Neural cell (in vitro differentiated cells): ENCODE results near the gene ZNF839. TPM values are rescaled to one million over a fixed set of nuclear protein-coding genes. Genes with fewer than 3 reads are reported as not detected.

Experiments used
- H2AFZ ChIP-seq: fragments of 200-600, 300-800 bp; sonication (generic), shearing (Covaris generic); 2 replicates; pipeline ENCODE4 v1.6.0; 2014; ENCODE audit warnings: low read depth, mild to moderate bottlenecking, antibody characterized with exemption, low read length, moderate library complexity
- H3F3A ChIP-seq: fragments of 200-600 bp; shearing (Covaris generic); 2 replicates; pipeline ENCODE4 v1.6.1; 2016; ENCODE audit warnings: mild to moderate bottlenecking, moderate library complexity, mixed read lengths, antibody characterized with exemption, low read length; ENCODE audit not compliant: insufficient read depth, poor library complexity, severe bottlenecking
- H3K27ac ChIP-seq: fragments of 200-600, 300-800 bp; sonication (generic), shearing (Covaris generic); 2 replicates; pipeline ENCODE4 v1.5.1; 2014; ENCODE audit warnings: mild to moderate bottlenecking, low read length, moderate library complexity
- H3K27me3 ChIP-seq: fragments of 300-800, 200-600 bp; sonication (generic), shearing (Covaris generic); 2 replicates; pipeline ENCODE4 v1.6.0; 2014; ENCODE audit warnings: mild to moderate bottlenecking, low read depth, low read length, moderate library complexity; ENCODE audit not compliant: insufficient read depth
- H3K36me3 ChIP-seq: fragments of 300-800, 200-600 bp; sonication (generic), shearing (Covaris generic); 2 replicates; pipeline ENCODE4 v1.5.1; 2014; ENCODE audit warnings: mild to moderate bottlenecking, antibody characterized with exemption, low read length, moderate library complexity; ENCODE audit not compliant: insufficient read depth
- H3K4me2 ChIP-seq: fragments of 300-800, 200-600 bp; sonication (generic), shearing (Covaris generic); 2 replicates; pipeline ENCODE4 v1.6.0; 2014; ENCODE audit warnings: mild to moderate bottlenecking, low read length
- H3K4me3 ChIP-seq: fragments of 300-800, 200-600 bp; sonication (generic), shearing (Covaris generic); 2 replicates; pipeline ENCODE4 v1.5.1; 2014; ENCODE audit warnings: mild to moderate bottlenecking, low read length, moderate library complexity
- H3K79me2 ChIP-seq: fragments of 200-600 bp; shearing (Covaris generic); replicated peaks from 2 replicates; pipeline ENCODE4 v1.6.0; 2014; ENCODE audit warnings: mild to moderate bottlenecking, low read length, moderate library complexity; ENCODE audit not compliant: insufficient read depth
- H3K9ac ChIP-seq: fragments of 300-800, 200-600 bp; sonication (generic), shearing (Covaris generic); 2 replicates; pipeline ENCODE4 v1.6.1; 2016; ENCODE audit warnings: mild to moderate bottlenecking, low read length, mixed read lengths
- H3K9me2 ChIP-seq: fragments of 200-600 bp; shearing (Covaris generic); 2 replicates; pipeline ENCODE4 v1.6.1; 2016; ENCODE audit warnings: mild to moderate bottlenecking, low read length, mixed read lengths; ENCODE audit not compliant: insufficient read depth
- H3K9me3 ChIP-seq: fragments of 200-600, 300-800 bp; sonication (generic), shearing (Covaris generic); 2 replicates; pipeline ENCODE4 v1.6.1; 2016; ENCODE audit warnings: mild to moderate bottlenecking, mixed run types, low read length, moderate library complexity, mixed read lengths
- H4K20me1 ChIP-seq: fragments of 200-600 bp; shearing (Covaris generic); 2 replicates; pipeline ENCODE4 v1.6.1; 2016; ENCODE audit warnings: mild to moderate bottlenecking, mixed run types; ENCODE audit not compliant: insufficient read depth
- EP300 ChIP-seq: fragments of 450-650 bp; conservative IDR thresholded peaks from 2 replicates; pipeline ENCODE4 v1.6.1; 2014; ENCODE audit warnings: antibody characterized with exemption, mild to moderate bottlenecking, moderate library complexity; ENCODE audit not compliant: poor library complexity, severe bottlenecking
- EZH2 ChIP-seq: fragments of 200-600, 300-800 bp; shearing (Covaris generic), sonication (generic); IDR thresholded peaks from 2 replicates; pipeline ENCODE4 v1.6.1; 2014; ENCODE audit warnings: antibody characterized with exemption, low read length, borderline replicate concordance, mild to moderate bottlenecking; ENCODE audit not compliant: insufficient read depth, poor library complexity, severe bottlenecking
- MXI1 ChIP-seq: fragments of 450-650 bp; conservative IDR thresholded peaks from 2 replicates; pipeline ENCODE4 v1.6.1; 2014; ENCODE audit warnings: antibody characterized with exemption, mild to moderate bottlenecking; ENCODE audit not compliant: poor library complexity, severe bottlenecking
- POLR2AphosphoS5 ChIP-seq: IDR thresholded peaks from 2 replicates; pipeline ENCODE4 v1.6.1; 2012
- RAD21 ChIP-seq: fragments of 450-650 bp; conservative IDR thresholded peaks from 2 replicates; pipeline ENCODE4 v1.6.1; 2014; ENCODE audit warnings: antibody characterized with exemption, mild to moderate bottlenecking, moderate library complexity
- SMC3 ChIP-seq: fragments of 450-650 bp; conservative IDR thresholded peaks from 2 replicates; pipeline ENCODE4 v1.6.1; 2014; ENCODE audit warnings: antibody characterized with exemption, mild to moderate bottlenecking, moderate library complexity; ENCODE audit not compliant: poor library complexity
- TAF1 ChIP-seq: IDR thresholded peaks from 2 replicates; pipeline ENCODE4 v1.6.1; 2012; ENCODE audit warnings: low read depth
- polyA plus RNA-seq: library from polyadenylated mRNA; depleted of rRNA; stranded (reverse); fragments of >200 nt; gene quantifications from 2 replicates; pipeline ENCODE4 v1.2.3, GENCODE V29; 2014
- TF ChIP-seq, protein P1 (sequence below): fragments of 450-650 bp; IDR thresholded peaks from 2 replicates; pipeline ENCODE4 v1.5.1; 2014; ENCODE audit warnings: antibody characterized with exemption, mild to moderate bottlenecking, moderate library complexity; ENCODE audit not compliant: poor library complexity, severe bottlenecking
- TF ChIP-seq, protein P2 (sequence below): IDR thresholded peaks from 2 replicates; pipeline ENCODE4 v1.6.1; 2012; ENCODE audit warnings: borderline replicate concordance

The ZNF839 gene
- polyA plus RNA-seq, 1 donor from 2014 or later, result 15.3 TPM

DNA sequence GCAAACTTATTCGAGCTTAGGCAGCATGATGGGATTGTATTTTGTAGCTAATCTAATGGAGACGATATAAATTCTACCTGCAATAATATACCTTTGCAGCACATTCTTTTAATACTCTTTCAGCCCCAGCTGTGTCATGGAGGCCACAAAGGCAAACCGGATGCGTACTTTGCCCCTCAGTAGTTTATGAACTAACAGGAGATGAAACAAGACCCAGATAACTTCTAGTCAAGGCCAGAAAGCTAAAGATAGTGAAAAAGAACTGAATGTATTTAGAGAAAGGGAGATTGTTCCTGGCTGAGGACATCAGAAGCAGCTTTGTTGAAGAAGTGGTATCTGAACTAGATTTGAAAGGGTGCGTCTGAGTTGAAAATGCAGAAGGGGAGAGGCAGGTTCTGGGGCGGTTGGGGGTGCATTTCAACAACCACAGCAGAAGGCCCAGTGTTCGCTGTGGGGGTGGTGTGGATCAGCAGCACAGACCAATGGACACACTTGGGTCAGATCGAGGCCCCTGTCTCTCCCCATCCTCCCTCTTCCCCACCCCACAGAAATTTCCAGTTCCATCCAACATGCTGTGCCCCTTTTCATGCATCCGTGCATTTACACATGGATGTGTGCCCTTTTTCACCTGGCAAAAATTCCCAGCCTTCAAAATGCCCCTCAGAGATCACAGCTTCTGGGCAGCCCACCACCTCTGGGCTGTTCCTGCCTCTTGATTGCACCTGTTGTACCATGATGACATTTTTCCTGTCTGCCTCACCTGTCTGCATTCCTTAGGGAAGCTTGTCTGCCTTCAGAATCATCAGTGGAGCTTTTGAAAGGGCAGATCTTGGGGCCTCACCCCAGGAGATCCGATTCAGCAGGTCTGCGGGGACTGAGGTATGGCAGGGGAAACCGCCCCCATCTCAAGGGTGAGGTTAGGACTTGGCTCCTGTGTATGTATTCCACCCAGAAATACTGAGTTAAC lies 2.2 kb downstream of the ZNF839 start:
- Histone ChIP-seq H3K27me3 (no peaks in the 10 kb centered on the region), H3K9me2 (no peaks in the 10 kb centered on the region), H2AFZ (no peak overlapping the region), H3F3A (no peaks in the 10 kb centered on the region), H4K20me1 (no peaks in the 10 kb centered on the region), H3K27ac (no peak overlapping the region), H3K79me2 (peaks cover 3% of the 10 kb centered on the region), H3K9ac (no peak overlapping the region), H3K36me3 (no peaks in the 10 kb centered on the region), H3K9me3 (no peaks in the 10 kb centered on the region), H3K4me2 (no peak overlapping the region), H3K4me3 (no peak overlapping the region)
- TF ChIP-seq RAD21, result no peak
- no peak for TF ChIP-seq EP300
- TF ChIP-seq, protein P1, sequence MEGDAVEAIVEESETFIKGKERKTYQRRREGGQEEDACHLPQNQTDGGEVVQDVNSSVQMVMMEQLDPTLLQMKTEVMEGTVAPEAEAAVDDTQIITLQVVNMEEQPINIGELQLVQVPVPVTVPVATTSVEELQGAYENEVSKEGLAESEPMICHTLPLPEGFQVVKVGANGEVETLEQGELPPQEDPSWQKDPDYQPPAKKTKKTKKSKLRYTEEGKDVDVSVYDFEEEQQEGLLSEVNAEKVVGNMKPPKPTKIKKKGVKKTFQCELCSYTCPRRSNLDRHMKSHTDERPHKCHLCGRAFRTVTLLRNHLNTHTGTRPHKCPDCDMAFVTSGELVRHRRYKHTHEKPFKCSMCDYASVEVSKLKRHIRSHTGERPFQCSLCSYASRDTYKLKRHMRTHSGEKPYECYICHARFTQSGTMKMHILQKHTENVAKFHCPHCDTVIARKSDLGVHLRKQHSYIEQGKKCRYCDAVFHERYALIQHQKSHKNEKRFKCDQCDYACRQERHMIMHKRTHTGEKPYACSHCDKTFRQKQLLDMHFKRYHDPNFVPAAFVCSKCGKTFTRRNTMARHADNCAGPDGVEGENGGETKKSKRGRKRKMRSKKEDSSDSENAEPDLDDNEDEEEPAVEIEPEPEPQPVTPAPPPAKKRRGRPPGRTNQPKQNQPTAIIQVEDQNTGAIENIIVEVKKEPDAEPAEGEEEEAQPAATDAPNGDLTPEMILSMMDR, result no peak
- TF ChIP-seq SMC3, result no peak
- no peak for TF ChIP-seq EZH2
- TF ChIP-seq TAF1, result no peak
- no peak for TF ChIP-seq POLR2AphosphoS5
- TF ChIP-seq MXI1, result no peak
- TF ChIP-seq, protein P2, sequence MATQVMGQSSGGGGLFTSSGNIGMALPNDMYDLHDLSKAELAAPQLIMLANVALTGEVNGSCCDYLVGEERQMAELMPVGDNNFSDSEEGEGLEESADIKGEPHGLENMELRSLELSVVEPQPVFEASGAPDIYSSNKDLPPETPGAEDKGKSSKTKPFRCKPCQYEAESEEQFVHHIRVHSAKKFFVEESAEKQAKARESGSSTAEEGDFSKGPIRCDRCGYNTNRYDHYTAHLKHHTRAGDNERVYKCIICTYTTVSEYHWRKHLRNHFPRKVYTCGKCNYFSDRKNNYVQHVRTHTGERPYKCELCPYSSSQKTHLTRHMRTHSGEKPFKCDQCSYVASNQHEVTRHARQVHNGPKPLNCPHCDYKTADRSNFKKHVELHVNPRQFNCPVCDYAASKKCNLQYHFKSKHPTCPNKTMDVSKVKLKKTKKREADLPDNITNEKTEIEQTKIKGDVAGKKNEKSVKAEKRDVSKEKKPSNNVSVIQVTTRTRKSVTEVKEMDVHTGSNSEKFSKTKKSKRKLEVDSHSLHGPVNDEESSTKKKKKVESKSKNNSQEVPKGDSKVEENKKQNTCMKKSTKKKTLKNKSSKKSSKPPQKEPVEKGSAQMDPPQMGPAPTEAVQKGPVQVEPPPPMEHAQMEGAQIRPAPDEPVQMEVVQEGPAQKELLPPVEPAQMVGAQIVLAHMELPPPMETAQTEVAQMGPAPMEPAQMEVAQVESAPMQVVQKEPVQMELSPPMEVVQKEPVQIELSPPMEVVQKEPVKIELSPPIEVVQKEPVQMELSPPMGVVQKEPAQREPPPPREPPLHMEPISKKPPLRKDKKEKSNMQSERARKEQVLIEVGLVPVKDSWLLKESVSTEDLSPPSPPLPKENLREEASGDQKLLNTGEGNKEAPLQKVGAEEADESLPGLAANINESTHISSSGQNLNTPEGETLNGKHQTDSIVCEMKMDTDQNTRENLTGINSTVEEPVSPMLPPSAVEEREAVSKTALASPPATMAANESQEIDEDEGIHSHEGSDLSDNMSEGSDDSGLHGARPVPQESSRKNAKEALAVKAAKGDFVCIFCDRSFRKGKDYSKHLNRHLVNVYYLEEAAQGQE, result no peak

DNA sequence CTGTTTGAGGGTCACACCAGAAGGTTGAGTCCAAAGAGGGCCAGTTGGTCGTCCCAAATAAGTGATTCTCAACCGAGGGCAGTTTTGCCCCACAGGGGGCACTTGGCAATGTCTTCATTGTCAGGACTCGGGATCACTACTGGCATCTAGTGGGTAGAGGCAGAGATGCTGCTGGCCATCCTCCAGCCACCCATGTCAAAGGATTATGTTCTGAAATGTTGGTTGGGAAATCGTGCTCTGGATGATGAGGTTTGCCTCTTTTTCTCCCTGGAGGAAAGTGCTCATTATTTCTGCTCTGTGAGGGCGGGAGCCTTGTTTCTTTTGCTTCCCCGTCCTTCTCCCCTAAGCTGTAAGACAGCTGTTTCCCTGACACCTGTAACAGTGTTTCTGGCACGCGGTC lies 3.6 kb downstream of the ZNF839 start:
- no peaks in the 10 kb centered on the region for H4K20me1 ChIP-seq
- no peak overlapping the region for H3K9ac ChIP-seq
- no peak overlapping the region for H3K27ac ChIP-seq
- H3K9me3 ChIP-seq, result no peaks in the 10 kb centered on the region
- TF ChIP-seq TAF1 (no peak), MXI1 (no peak), EZH2 (no peak), SMC3 (peak; percentile 34), RAD21 (no peak)
- TF ChIP-seq, protein P1, result peak; percentile 45
- TF ChIP-seq, protein P2, result no peak
- H3K27me3 ChIP-seq, result no peaks in the 10 kb centered on the region
- no peaks in the 10 kb centered on the region for H3F3A ChIP-seq
- H3K4me3 ChIP-seq, result no peak overlapping the region
- H3K36me3 ChIP-seq, result no peaks in the 10 kb centered on the region
- H3K9me2 ChIP-seq, result no peaks in the 10 kb centered on the region
- no peak overlapping the region for H3K4me2 ChIP-seq
- H3K79me2 ChIP-seq, result peaks cover 3% of the 10 kb centered on the region
- no peak overlapping the region for H2AFZ ChIP-seq
